PFSK-1 (cell line): Measurements from ENCODE around the gene KCNJ2.

ENCODE experiments used
- POLR2AphosphoS5 ChIP-seq: IDR thresholded peaks from 2 replicates; pipeline ENCODE4 v1.6.1; 2012; ENCODE audit warnings: low read depth, mild to moderate bottlenecking, control low read depth, low read length, moderate library complexity
- REST ChIP-seq, 2 experiments: IDR thresholded peaks; 2 replicates each; pipeline versions ENCODE4 v1.6.1 to v1.8.0; 2011 to 2012; ENCODE audit warnings: low read depth in 2 of 2, low read length in 2 of 2, control low read depth in 1 of 2, inconsistent platforms in 1 of 2, mild to moderate bottlenecking in 1 of 2, moderate library complexity in 1 of 2; ENCODE audit not compliant: insufficient read depth in 1 of 2
- SIN3A ChIP-seq: IDR thresholded peaks from 2 replicates; pipeline ENCODE4 v1.6.1; 2012; ENCODE audit warnings: mild to moderate bottlenecking, low read length, moderate library complexity, borderline replicate concordance; ENCODE audit not compliant: insufficient read depth
- TAF1 ChIP-seq: IDR thresholded peaks from 2 replicates; pipeline ENCODE4 v1.6.1; 2012; ENCODE audit warnings: low read length, control low read depth, borderline replicate concordance; ENCODE audit not compliant: insufficient read depth

- TF ChIP-seq TAF1 (no peak), POLR2AphosphoS5 (no peak), SIN3A (no peak), REST (IDR thresholded peaks at IDR 0.05; ENCODE audit: insufficient read depth in 1 of 2, low read depth in 2 of 2, low read length in 2 of 2) (no peak)
Observed at GRCh38 chr17:70124723-70125122, 44.6 kb upstream of the KCNJ2 start.
